ENCODE measurements around the gene MXRA8.

Gene MXRA8

GRCh38 chr1:1343811-1344421 lies 14.4 kb downstream of the MXRA8 start:
- peaks cover 8% of the 10 kb centered on the region for H3K4me1 Mint-ChIP-seq
- ATAC-seq (ENCODE audit: low read depth) (no peak), DNase-seq (ENCODE audit: low spot score in 2 of 2) (no peak)
- no peaks in the 10 kb centered on the region for H3K9me3 Mint-ChIP-seq
- no peak overlapping the region for H3K4me3 Mint-ChIP-seq
- H3K27me3 Mint-ChIP-seq, result no peaks in the 10 kb centered on the region
- peaks cover 9% of the 10 kb centered on the region for H3K36me3 Mint-ChIP-seq
- H3K27ac Mint-ChIP-seq, result no peak overlapping the region

DNA sequence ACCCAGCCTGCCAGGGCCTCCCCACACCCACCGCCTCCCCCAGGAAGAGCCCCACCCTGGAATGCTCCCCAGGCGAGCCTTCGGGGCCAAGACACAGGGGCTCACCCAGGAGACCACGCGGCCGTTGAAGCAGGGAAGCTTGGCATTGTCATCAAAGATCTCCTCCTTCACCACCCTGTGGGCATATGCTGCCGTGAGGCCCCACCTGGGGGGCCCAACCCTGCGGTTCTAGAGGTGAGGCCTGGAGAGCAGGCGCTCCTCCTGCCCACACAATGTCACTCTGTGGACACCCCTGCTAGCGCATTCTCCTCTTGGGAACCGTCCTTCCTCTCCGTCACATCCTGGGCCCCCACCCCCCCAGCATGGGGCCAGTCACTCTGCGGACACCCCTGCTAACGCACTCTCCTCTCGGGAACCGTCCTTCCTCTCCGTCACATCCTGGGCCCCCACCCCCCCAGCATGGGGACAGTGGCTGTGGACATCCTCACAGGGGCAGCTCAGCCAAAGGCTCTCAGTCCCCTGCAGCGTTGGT lies 15.7 kb downstream of the MXRA8 start:
- ATAC-seq (ENCODE audit: low read depth), result no peak
- Mint-ChIP-seq H3K4me3 (no peak overlapping the region), H3K27ac (no peak overlapping the region), H3K27me3 (no peaks in the 10 kb centered on the region), H3K36me3 (peaks cover 9% of the 10 kb centered on the region), H3K9me3 (no peaks in the 10 kb centered on the region), H3K4me1 (peaks cover 8% of the 10 kb centered on the region)
- no peak for DNase-seq (ENCODE audit: low spot score in 2 of 2)

DNA sequence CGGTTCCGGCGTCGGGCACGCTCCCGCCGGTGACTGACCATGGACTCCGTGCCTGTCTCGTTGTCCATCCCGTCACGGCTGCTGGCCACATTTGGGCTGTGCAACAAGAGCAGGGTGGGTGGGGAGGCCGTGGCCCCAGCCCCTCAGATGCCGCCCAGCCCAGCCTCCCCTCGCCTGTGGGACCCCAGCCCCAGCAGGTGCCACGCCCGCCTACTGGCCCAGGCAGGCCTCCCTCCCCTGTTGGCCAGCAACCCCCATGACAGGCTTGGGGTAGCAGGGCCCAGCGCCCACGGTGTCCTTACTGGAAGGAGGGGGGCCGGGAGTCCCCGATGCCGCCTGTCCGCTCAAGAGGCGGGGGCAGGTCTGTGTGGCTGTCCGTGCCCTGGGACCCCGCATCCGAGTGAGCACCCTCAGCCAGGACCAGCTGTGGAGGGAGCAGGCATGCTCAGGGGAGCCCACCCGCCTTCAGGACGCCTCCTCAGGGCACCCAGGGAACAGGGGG lies 16.2 kb downstream of the MXRA8 start:
- H3K9me3 Mint-ChIP-seq, result no peaks in the 10 kb centered on the region
- H3K36me3 Mint-ChIP-seq, result peaks cover 9% of the 10 kb centered on the region
- no peaks in the 10 kb centered on the region for H3K27me3 Mint-ChIP-seq
- H3K4me1 Mint-ChIP-seq, result peaks cover 5% of the 10 kb centered on the region
- H3K27ac Mint-ChIP-seq, result no peak overlapping the region
- no peak overlapping the region for H3K4me3 Mint-ChIP-seq
- no peak for DNase-seq (ENCODE audit: low spot score in 2 of 2)
- no peak for ATAC-seq (ENCODE audit: low read depth)

GRCh38 chr1:1341549-1342021 lies 16.8 kb downstream of the MXRA8 start:
- ATAC-seq (ENCODE audit: low read depth) (no peak), DNase-seq (ENCODE audit: low spot score in 2 of 2) (no peak)
- H3K27ac Mint-ChIP-seq, result no peak overlapping the region
- no peaks in the 10 kb centered on the region for H3K4me1 Mint-ChIP-seq
- no peaks in the 10 kb centered on the region for H3K9me3 Mint-ChIP-seq
- peaks cover 9% of the 10 kb centered on the region for H3K36me3 Mint-ChIP-seq
- no peak overlapping the region for H3K4me3 Mint-ChIP-seq
- H3K27me3 Mint-ChIP-seq, result no peaks in the 10 kb centered on the region

- no peaks in the 10 kb centered on the region for H3K4me1 Mint-ChIP-seq
- no peaks in the 10 kb centered on the region for H3K27me3 Mint-ChIP-seq
- ATAC-seq (ENCODE audit: low read depth) (no peak), DNase-seq (ENCODE audit: low spot score in 2 of 2) (no peak)
- H3K27ac Mint-ChIP-seq, result no peak overlapping the region
- H3K36me3 Mint-ChIP-seq, result peaks cover 9% of the 10 kb centered on the region
- H3K9me3 Mint-ChIP-seq, result no peaks in the 10 kb centered on the region
- H3K4me3 Mint-ChIP-seq, result no peak overlapping the region
These were observed 17.4 kb downstream of the MXRA8 start for GRCh38 chr1:1340791-1341548.

- Mint-ChIP-seq H3K27ac (no peak overlapping the region), H3K9me3 (no peaks in the 10 kb centered on the region), H3K36me3 (peaks cover 9% of the 10 kb centered on the region), H3K4me1 (no peaks in the 10 kb centered on the region), H3K4me3 (no peak overlapping the region), H3K27me3 (no peaks in the 10 kb centered on the region)
- ATAC-seq (ENCODE audit: low read depth) (no peak), DNase-seq (ENCODE audit: low spot score in 2 of 2) (no peak)
These were observed 18.2 kb downstream of the MXRA8 start for GRCh38 chr1:1340185-1340584.

- H3K4me3 Mint-ChIP-seq, result no peak overlapping the region
- H3K4me1 Mint-ChIP-seq, result no peaks in the 10 kb centered on the region
- H3K9me3 Mint-ChIP-seq, result no peaks in the 10 kb centered on the region
- H3K36me3 Mint-ChIP-seq, result peaks cover 9% of the 10 kb centered on the region
- H3K27ac Mint-ChIP-seq, result no peak overlapping the region
- ATAC-seq (ENCODE audit: low read depth), result no peak
- H3K27me3 Mint-ChIP-seq, result no peaks in the 10 kb centered on the region
- DNase-seq (ENCODE audit: low spot score in 2 of 2), result no peak
These were observed 20.1 kb downstream of the MXRA8 start for GRCh38 chr1:1338278-1338677.

DNA sequence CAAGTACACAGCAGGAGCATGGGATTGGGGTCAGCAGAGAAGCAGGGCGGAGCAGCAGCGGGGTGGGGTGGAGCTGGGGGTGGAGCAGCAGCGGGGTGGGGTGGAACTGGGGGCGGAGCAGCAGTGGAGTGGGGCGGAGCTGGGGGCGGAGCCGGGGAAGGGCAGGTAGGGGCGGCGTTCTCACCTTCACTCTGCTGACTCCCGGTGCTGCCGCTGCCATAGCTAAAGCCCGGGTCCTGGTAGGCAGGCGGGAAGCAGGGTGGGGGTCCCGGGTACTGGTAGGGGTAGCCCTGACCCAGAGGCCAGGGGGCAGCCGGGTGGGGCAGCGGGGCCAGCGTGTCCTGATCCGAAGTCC lies 20.6 kb downstream of the MXRA8 start:
- no peaks in the 10 kb centered on the region for H3K9me3 Mint-ChIP-seq
- ATAC-seq (ENCODE audit: low read depth) (peak; percentile 79), DNase-seq (ENCODE audit: low spot score in 2 of 2) (no peak)
- no peak overlapping the region for H3K27ac Mint-ChIP-seq
- H3K36me3 Mint-ChIP-seq, result peaks cover 8% of the 10 kb centered on the region
- no peak overlapping the region for H3K4me3 Mint-ChIP-seq
- no peaks in the 10 kb centered on the region for H3K27me3 Mint-ChIP-seq
- no peaks in the 10 kb centered on the region for H3K4me1 Mint-ChIP-seq

- Mint-ChIP-seq H3K36me3 (peaks cover 7% of the 10 kb centered on the region), H3K27me3 (no peaks in the 10 kb centered on the region), H3K4me3 (no peak overlapping the region), H3K4me1 (no peaks in the 10 kb centered on the region), H3K9me3 (no peaks in the 10 kb centered on the region), H3K27ac (no peak overlapping the region)
- ATAC-seq (ENCODE audit: low read depth), result no peak
- no peak for DNase-seq (ENCODE audit: low spot score in 2 of 2)
These were observed 21.2 kb downstream of the MXRA8 start for GRCh38 chr1:1336931-1337792.

DNA sequence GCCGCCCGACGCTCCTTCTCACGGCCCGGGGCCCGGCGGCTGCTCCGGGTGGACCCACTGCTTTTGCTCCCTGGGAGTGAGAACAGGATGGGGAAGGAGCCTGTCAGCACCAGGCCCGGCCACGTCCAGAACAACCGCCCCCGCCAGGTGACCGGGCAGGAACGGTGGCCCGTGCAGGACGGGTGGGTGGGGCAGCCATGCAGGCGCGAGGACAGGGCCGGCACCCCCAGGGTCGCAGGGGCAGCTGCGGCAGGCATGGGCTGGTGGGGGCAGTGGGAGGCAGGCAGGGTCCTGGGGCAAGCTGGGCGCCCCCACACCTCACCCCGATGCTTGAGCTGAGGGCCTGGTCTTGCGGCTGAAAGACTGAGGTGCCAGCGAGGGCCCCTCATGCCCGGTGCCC lies 21.9 kb downstream of the MXRA8 start:
- ATAC-seq (ENCODE audit: low read depth) (no peak), DNase-seq (ENCODE audit: low spot score in 2 of 2) (no peak)
- Mint-ChIP-seq H3K4me3 (no peak overlapping the region), H3K36me3 (peaks cover 7% of the 10 kb centered on the region), H3K27ac (no peak overlapping the region), H3K4me1 (no peaks in the 10 kb centered on the region), H3K27me3 (no peaks in the 10 kb centered on the region), H3K9me3 (no peaks in the 10 kb centered on the region)

DNA sequence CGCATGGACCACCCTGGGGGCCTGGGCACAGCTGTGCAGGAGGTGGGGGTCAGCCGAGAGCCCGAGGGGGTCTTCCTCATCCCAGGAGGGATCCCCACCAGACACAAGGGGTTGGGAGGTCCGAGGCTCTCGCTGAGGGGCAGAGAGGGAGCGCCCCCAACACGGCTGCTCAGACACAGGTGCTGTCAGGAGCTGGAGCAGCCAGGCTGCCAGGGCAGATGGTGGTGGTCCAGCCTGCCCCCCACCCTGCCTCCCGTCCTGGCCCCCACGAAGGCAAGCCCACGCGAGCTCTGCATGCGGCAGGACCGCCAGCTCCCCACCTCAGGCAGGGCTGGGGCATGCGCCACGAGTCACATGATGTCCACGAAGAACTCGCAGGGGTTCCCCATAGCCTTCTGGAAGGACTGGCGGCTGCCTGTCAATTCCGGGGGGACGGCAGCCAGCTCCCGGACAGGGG lies 22.5 kb downstream of the MXRA8 start:
- Mint-ChIP-seq H3K36me3 (peaks cover 3% of the 10 kb centered on the region), H3K27ac (no peak overlapping the region), H3K9me3 (no peaks in the 10 kb centered on the region), H3K4me1 (peaks cover 2% of the 10 kb centered on the region), H3K4me3 (no peak overlapping the region), H3K27me3 (no peaks in the 10 kb centered on the region)
- ATAC-seq (ENCODE audit: low read depth) (no peak), DNase-seq (ENCODE audit: low spot score in 2 of 2) (no peak)

DNA sequence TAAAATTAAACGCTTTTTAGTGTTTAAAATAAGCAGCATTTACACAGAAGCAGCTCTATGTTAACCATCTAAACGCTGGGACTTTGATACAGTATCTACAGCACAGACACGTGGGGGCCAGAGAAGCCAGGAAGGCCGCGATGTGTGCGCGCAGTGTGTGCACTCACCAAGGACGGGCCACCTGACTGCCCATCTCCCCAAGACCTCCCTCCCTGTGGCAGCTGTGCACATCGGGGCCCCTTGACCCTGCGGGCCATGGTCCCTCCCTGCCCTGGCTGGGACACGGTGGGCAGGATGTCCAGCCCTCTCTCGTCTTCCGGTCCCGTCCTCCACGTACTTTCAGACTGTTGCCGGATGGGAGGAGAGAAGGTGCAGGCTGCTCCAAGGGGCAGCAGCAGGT lies 23.1 kb downstream of the MXRA8 start:
- peaks cover 4% of the 10 kb centered on the region for H3K4me1 Mint-ChIP-seq
- ATAC-seq (ENCODE audit: low read depth) (no peak), DNase-seq (ENCODE audit: low spot score in 2 of 2) (no peak)
- peaks cover 2% of the 10 kb centered on the region for H3K36me3 Mint-ChIP-seq
- no peak overlapping the region for H3K4me3 Mint-ChIP-seq
- H3K9me3 Mint-ChIP-seq, result no peaks in the 10 kb centered on the region
- H3K27me3 Mint-ChIP-seq, result no peaks in the 10 kb centered on the region
- no peak overlapping the region for H3K27ac Mint-ChIP-seq

DNA sequence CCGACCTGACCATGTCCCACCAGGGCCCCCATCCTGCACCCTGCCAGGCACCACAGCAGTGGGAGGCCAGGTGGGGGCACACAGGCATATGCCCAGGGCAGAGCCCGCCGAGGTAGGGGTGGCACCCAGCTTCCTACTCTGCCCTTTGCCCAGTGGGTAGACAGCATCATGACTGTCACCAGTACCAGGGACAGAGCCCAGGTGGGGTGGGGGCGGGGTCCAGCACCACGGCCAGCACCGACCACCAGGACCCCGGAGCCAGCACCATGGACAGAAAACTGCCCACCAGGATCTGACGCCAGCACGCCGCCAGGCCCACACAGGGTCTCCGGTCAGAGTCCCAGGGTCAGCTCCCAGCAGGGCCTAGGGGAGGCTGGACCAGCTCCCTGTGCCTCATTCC lies 23.5 kb downstream of the MXRA8 start:
- no peaks in the 10 kb centered on the region for H3K27me3 Mint-ChIP-seq
- H3K4me1 Mint-ChIP-seq, result peaks cover 8% of the 10 kb centered on the region
- H3K9me3 Mint-ChIP-seq, result no peaks in the 10 kb centered on the region
- no peak for DNase-seq (ENCODE audit: low spot score in 2 of 2)
- H3K27ac Mint-ChIP-seq, result no peak overlapping the region
- peaks cover under 1% of the 10 kb centered on the region for H3K36me3 Mint-ChIP-seq
- ATAC-seq (ENCODE audit: low read depth), result no peak
- H3K4me3 Mint-ChIP-seq, result no peak overlapping the region
